Adrenal gland (tissue), 12 donors: Measurements from ENCODE around the gene CCDC174. TPM values are rescaled to one million over a fixed set of nuclear protein-coding genes. Genes with fewer than 3 reads are reported as not detected.

Experiments
- DNase-seq, 7 donors: peaks; one replicate each; pipeline ENCODE4 v3.0.0-alpha.2; 2019 to 2020
- H3K27ac ChIP-seq, 5 donors: fragments of 200-600 bp; sonication (generic) in 4 of 5; 1 replicate in 3 of 5; 2 replicates in 2 of 5; pipeline versions ENCODE4 v1.5.1 to v1.8.0; 2016 to 2020; ENCODE audit warnings: mild to moderate bottlenecking in 1 of 5
- H3K27me3 ChIP-seq: fragments of 200-600 bp; 2 replicates; pipeline ENCODE4 v1.8.0; 2021
- H3K36me3 ChIP-seq, 2 donors: fragments of 200-600 bp; replicated peaks in 1 of 2; 1 replicate in 1 of 2; 2 replicates in 1 of 2; pipeline versions ENCODE4 v1.5.1 to v1.8.0; 2018 to 2022
- H3K4me1 ChIP-seq, 2 donors: fragments of 200-600 bp; replicated peaks in 1 of 2; 1 replicate in 1 of 2; 2 replicates in 1 of 2; pipeline versions ENCODE4 v1.5.1 to v1.8.0; 2018 to 2021
- H3K4me3 ChIP-seq, 4 donors: fragments of 200-600 bp; sonication (generic) in 3 of 4; one replicate each; pipeline ENCODE4 v1.5.1; 2016 to 2018
- H3K9me3 ChIP-seq, 3 donors: fragments of 200-600 bp; sonication (generic) in 1 of 3; replicated peaks in 1 of 3; 1 replicate in 2 of 3; 2 replicates in 1 of 3; pipeline versions ENCODE4 v1.5.1 to v1.8.0; 2016 to 2021
- CTCF ChIP-seq, 6 experiments: fragments of 450-650 bp in 4 of 6; fragments of 200-600 bp in 2 of 6; sonication (generic) in 1 of 6; IDR thresholded peaks; 1 replicate in 5 of 6; 2 replicates in 1 of 6; pipeline versions ENCODE4 v1.5.1 to v1.8.0; 2016 to 2021; ENCODE audit warnings: antibody characterized with exemption in 6 of 6, mild to moderate bottlenecking in 2 of 6, moderate library complexity in 1 of 6
- POLR2A ChIP-seq, 2 donors: fragments of 450-650 bp; IDR thresholded peaks; one replicate each; pipeline ENCODE4 v1.6.1; 2017; ENCODE audit warnings: antibody characterized with exemption in 2 of 2, mild to moderate bottlenecking in 2 of 2, moderate library complexity in 1 of 2
- WGBS, 4 donors: extraction: QIAGEN DNeasy Blood & Tissue Kit in 2 of 4; methylation state at CpG; one replicate each; pipeline versions ENCODE4 v1.1.5 to v1.1.7; 2013 to 2017; 5-methylcytosine and 5-hydroxymethylcytosine counted together
- intact Hi-C, 2 donors: fragments of 100-400 bp; cut with DNase I; formaldehyde crosslinking; loops; one replicate each; pipeline versions ENCODE4 v1.14.1 to v1.15.0; 2022 to 2023
- polyA plus RNA-seq, 3 donors: library from polyadenylated mRNA; stranded (reverse); fragments of 200-250 nt in 2 of 3; fragments of 350-450 nt in 1 of 3; fragmentation: Illumina TruSeq in 1 of 3; extraction: RNeasy Lipid Tissue Mini Kit (QIAGEN cat#74804) in 1 of 3; gene quantifications; one replicate each; pipeline ENCODE4 v1.2.3, GENCODE V29; 2013 to 2014
- total RNA-seq, 9 donors: library from RNA; depleted of rRNA in 4 of 9; stranded (reverse); fragments of >200 nt in 4 of 9; fragments of 120-200 nt in 1 of 9; fragmentation: NEBNext Ultra II Directional in 1 of 9; extraction: Animal tissue kit (Norgen Biotek cat#: 25700) in 1 of 9; gene quantifications; one replicate each; pipeline versions ENCODE4 v1.1.0 to v1.2.4, GENCODE V29; 2013 to 2023
- donor health status: healthy with polysubstance abuse.
- donor health status: Bipolar disorder and iron deficiency.
- donor health status: DM: yes; HTN: yes; CAD: no.
- donor health status: DM: no; HTN: no; CAD: no.
- donor health status: DM: no; HTN: no; CAD: no.
- donor health status: DM: yes; HTN: yes; CAD: no.

The CCDC174 gene
- total and polyA plus RNA-seq, 12 donors: 4.3 to 31.6 (median 20.1) TPM

- Histone ChIP-seq H3K4me1 (no peaks in the 10 kb centered on the region), H3K27me3 (no peaks in the 10 kb centered on the region), H3K4me3 (no peak overlapping the region), H3K9me3 (no peaks in the 10 kb centered on the region), H3K36me3 (no peaks in the 10 kb centered on the region), H3K27ac (no peak overlapping the region)
- DNase-seq: no peak
- WGBS, 4 donors: 62 to 84% (median 80%) methylated on average over 4 of the region's 4 CpGs
- TF ChIP-seq POLR2A (IDR thresholded peaks at IDR 0.05) (no peak), CTCF (IDR thresholded peaks at IDR 0.05) (no peak)
- intact Hi-C loops: no loop called here
Measured at GRCh38 chr3:14691239-14691638, 39.7 kb downstream of the CCDC174 start.

- Histone ChIP-seq H3K4me3 (no peak overlapping the region), H3K27me3 (no peaks in the 10 kb centered on the region), H3K27ac (no peak overlapping the region), H3K36me3 (no peaks in the 10 kb centered on the region), H3K9me3 (no peaks in the 10 kb centered on the region), H3K4me1 (no peaks in the 10 kb centered on the region)
- TF ChIP-seq CTCF (IDR thresholded peaks at IDR 0.05) (no peak), POLR2A (IDR thresholded peaks at IDR 0.05) (no peak)
- DNase-seq: no peak
- intact Hi-C loops: no loop called here
- WGBS, 4 donors: 66 to 84% (median 75%) methylated on average over 1 of the region's 1 CpG
Measured at GRCh38 chr3:14691719-14692118, 40.2 kb downstream of the CCDC174 start.

GRCh38 chr3:14698601-14699244 is 47.2 kb downstream of the CCDC174 start:
- Histone ChIP-seq H3K27ac (no peak overlapping the region), H3K4me1 (no peaks in the 10 kb centered on the region), H3K9me3 (no peaks in the 10 kb centered on the region), H3K36me3 (no peaks in the 10 kb centered on the region), H3K4me3 (no peak overlapping the region), H3K27me3 (no peaks in the 10 kb centered on the region)
- TF ChIP-seq CTCF (IDR thresholded peaks at IDR 0.05) (no peak), POLR2A (IDR thresholded peaks at IDR 0.05) (no peak)
- intact Hi-C loops: no loop called here
- DNase-seq: no peak
- WGBS, 4 donors: 67 to 100% (median 76%) methylated on average over 1 of the region's 1 CpG

GRCh38 chr3:14699643-14700042 is 48.1 kb downstream of the CCDC174 start:
- no peaks in the 10 kb centered on the region for H3K9me3 ChIP-seq
- no peak overlapping the region for H3K4me3 ChIP-seq
- intact Hi-C loops: no loop called here
- no peak for DNase-seq
- 71 to 86% (median 82%) methylated on average over 1 of the region's 1 CpG for WGBS, 4 donors
- H3K27ac ChIP-seq: no peak overlapping the region
- TF ChIP-seq CTCF (IDR thresholded peaks at IDR 0.05) (no peak), POLR2A (IDR thresholded peaks at IDR 0.05) (no peak)
- H3K27me3 ChIP-seq: no peaks in the 10 kb centered on the region
- H3K4me1 ChIP-seq: no peaks in the 10 kb centered on the region
- no peaks in the 10 kb centered on the region for H3K36me3 ChIP-seq
